Esophagus squamous epithelium (tissue), 4 donors: ENCODE results near the gene GXYLT2.
"Not testable (repeated sequence)": the region's sequence is repeated elsewhere in the genome, so short reads cannot be mapped to it uniquely, and the experiment has no call there.

Experiments
- POLR2A ChIP-seq, 4 donors: fragments of 450-650 bp; IDR thresholded peaks; one replicate each; pipeline ENCODE4 v1.6.1; 2017; ENCODE audit warnings: antibody characterized with exemption in 4 of 4, mild to moderate bottlenecking in 4 of 4, moderate library complexity in 3 of 4
- TF ChIP-seq, protein P1 (sequence below), 6 experiments: fragments of 450-650 bp in 4 of 6; fragments of 200-600 bp in 2 of 6; sonication (generic) in 2 of 6; IDR thresholded peaks; one replicate each; pipeline ENCODE4 v1.5.1; 2016 to 2019; ENCODE audit warnings: antibody characterized with exemption in 6 of 6, mild to moderate bottlenecking in 4 of 6, moderate library complexity in 4 of 6

GRCh38 chr3:73003050-73003449 is 115.2 kb downstream of the GXYLT2 start:
- TF ChIP-seq, protein P1, sequence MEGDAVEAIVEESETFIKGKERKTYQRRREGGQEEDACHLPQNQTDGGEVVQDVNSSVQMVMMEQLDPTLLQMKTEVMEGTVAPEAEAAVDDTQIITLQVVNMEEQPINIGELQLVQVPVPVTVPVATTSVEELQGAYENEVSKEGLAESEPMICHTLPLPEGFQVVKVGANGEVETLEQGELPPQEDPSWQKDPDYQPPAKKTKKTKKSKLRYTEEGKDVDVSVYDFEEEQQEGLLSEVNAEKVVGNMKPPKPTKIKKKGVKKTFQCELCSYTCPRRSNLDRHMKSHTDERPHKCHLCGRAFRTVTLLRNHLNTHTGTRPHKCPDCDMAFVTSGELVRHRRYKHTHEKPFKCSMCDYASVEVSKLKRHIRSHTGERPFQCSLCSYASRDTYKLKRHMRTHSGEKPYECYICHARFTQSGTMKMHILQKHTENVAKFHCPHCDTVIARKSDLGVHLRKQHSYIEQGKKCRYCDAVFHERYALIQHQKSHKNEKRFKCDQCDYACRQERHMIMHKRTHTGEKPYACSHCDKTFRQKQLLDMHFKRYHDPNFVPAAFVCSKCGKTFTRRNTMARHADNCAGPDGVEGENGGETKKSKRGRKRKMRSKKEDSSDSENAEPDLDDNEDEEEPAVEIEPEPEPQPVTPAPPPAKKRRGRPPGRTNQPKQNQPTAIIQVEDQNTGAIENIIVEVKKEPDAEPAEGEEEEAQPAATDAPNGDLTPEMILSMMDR (IDR thresholded peaks at IDR 0.05): not testable (repeated sequence)
- not testable (repeated sequence) for TF ChIP-seq POLR2A (IDR thresholded peaks at IDR 0.05)
